OCI-LY7 (cell line): ENCODE measurements around the gene HECW1.

ENCODE experiments used
- EZH2phosphoT487 ChIP-seq: fragments of 200-600 bp; sonication (generic); IDR thresholded peaks from 2 replicates; pipeline ENCODE4 v1.6.1; 2018; ENCODE audit warnings: low read depth, borderline replicate concordance, mild to moderate bottlenecking, mixed run types, antibody characterized with exemption, low read length, moderate library complexity, mixed read lengths
- TF ChIP-seq, protein P1 (sequence below): fragments of 200-600 bp; sonication (generic); conservative IDR thresholded peaks from 2 replicates; pipeline ENCODE4 v1.5.1; 2014; ENCODE audit warnings: mild to moderate bottlenecking, antibody characterized with exemption, low read length, moderate library complexity, mixed read lengths

- no peak for TF ChIP-seq EZH2phosphoT487
- TF ChIP-seq, protein P1, sequence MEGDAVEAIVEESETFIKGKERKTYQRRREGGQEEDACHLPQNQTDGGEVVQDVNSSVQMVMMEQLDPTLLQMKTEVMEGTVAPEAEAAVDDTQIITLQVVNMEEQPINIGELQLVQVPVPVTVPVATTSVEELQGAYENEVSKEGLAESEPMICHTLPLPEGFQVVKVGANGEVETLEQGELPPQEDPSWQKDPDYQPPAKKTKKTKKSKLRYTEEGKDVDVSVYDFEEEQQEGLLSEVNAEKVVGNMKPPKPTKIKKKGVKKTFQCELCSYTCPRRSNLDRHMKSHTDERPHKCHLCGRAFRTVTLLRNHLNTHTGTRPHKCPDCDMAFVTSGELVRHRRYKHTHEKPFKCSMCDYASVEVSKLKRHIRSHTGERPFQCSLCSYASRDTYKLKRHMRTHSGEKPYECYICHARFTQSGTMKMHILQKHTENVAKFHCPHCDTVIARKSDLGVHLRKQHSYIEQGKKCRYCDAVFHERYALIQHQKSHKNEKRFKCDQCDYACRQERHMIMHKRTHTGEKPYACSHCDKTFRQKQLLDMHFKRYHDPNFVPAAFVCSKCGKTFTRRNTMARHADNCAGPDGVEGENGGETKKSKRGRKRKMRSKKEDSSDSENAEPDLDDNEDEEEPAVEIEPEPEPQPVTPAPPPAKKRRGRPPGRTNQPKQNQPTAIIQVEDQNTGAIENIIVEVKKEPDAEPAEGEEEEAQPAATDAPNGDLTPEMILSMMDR, result no peak
Observed at GRCh38 chr7:43085992-43086391, 26.5 kb upstream of the HECW1 start.
